ENCODE results near the gene SLC35D1. TPM values are rescaled to one million over a fixed set of nuclear protein-coding genes. Genes with fewer than 3 reads are reported as not detected.

Gene SLC35D1
- total RNA-seq, 1 experiment from 2014 or later, result 7.0 TPM

GRCh38 chr1:66951513-66951912, 102.4 kb downstream of the SLC35D1 start:
- Histone ChIP-seq H3K27ac (ENCODE audit: low read length) (no peak overlapping the region), H3K36me3 (ENCODE audit: control insufficient read depth, insufficient read depth, low read length) (peaks cover 16% of the 10 kb centered on the region; the same call in 1 of the 2 replicates), H3K4me3 (ENCODE audit: low read depth in 2 of 2, low read length in 2 of 2) (no peak overlapping the region), H3K27me3 (ENCODE audit: control insufficient read depth, insufficient read depth, low read length) (no peaks in the 10 kb centered on the region), H3K9me3 (ENCODE audit: control insufficient read depth, insufficient read depth, low read depth, low read length) (no peaks in the 10 kb centered on the region), H3K4me1 (ENCODE audit: control insufficient read depth, insufficient read depth, low read length) (no peaks in the 10 kb centered on the region)
- DNase-seq (ENCODE audit: low read depth, low spot score) (no peak), ATAC-seq (no peak)
- ChIA-PET POLR2A (no interaction called here), CTCF (no interaction called here)
- in situ Hi-C loops (cut with HindIII; ENCODE audit: low pct_unique_long_range_greater_than_20kb, low sequenced_read_pairs), result no loop called here
- no peak for TF ChIP-seq REST (IDR thresholded peaks at IDR 0.05; ENCODE audit: insufficient read depth in 1 of 2, low read depth in 2 of 2, low read length in 1 of 2)
- TF ChIP-seq SIN3A (IDR thresholded peaks at IDR 0.05; ENCODE audit: borderline replicate concordance, insufficient read depth, low read depth, low read length), result no peak
- no peak for TF ChIP-seq CTCF (IDR thresholded peaks at IDR 0.05)
- TF ChIP-seq POLR2AphosphoS5 (IDR thresholded peaks at IDR 0.05; ENCODE audit: low read depth, low read length), result no peak
- no peak for TF ChIP-seq TCF7L2 (IDR thresholded peaks at IDR 0.05; ENCODE audit: low read depth, low read length)
- intact Hi-C loops (cut with micrococcal nuclease; ENCODE audit: unreplicated experiment), result no loop called here
- BruUV-seq (replicated peaks), result no TSS peak

Other genes with a start within 250 kb of the SLC35D1 start
- 7.2 TPM for gene DNAI4, start 129.3 kb downstream of the SLC35D1 start, total RNA-seq (2021; ENCODE audit: unreplicated experiment)
- gene MIER1, start 129.2 kb downstream of the SLC35D1 start, total RNA-seq (2021; ENCODE audit: unreplicated experiment), result 33.7 TPM
- not detected for gene C1orf141, start 80.8 kb upstream of the SLC35D1 start, total RNA-seq (2021; ENCODE audit: unreplicated experiment)
- gene IL23R, start 112.3 kb upstream of the SLC35D1 start, total RNA-seq (2021; ENCODE audit: unreplicated experiment), result not detected

Measured in Panc1 (cell line).